Measurements from ENCODE around the gene RHOC.

The RHOC gene

DNA sequence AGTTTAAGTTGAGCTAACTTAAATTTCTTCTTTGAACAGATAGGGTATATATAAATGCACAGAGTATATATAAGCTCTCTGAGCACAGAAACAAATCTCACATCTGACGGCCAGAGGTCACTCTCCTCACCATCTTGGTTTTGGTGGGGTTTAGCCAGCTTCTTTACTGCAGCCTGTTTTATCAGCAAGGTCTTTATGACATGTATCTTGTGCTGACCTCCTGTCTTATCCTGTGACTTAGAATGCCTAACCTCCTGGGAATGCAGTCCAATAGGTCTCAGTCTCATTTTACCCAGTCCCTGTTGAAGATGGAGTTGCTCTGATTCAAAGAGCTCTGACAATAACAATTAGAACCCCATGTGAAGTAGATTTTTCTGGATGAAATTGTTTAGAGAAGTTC, 34.1 kb downstream of the RHOC start:
- no peak overlapping the region for H3K4me3 ChIP-seq (ENCODE audit: low read depth, low read length)
- no peak for TF ChIP-seq MYC (IDR thresholded peaks at IDR 0.05; ENCODE audit: low read depth, low read length)
- TF ChIP-seq, protein P1, sequence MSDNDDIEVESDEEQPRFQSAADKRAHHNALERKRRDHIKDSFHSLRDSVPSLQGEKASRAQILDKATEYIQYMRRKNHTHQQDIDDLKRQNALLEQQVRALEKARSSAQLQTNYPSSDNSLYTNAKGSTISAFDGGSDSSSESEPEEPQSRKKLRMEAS (IDR thresholded peaks at IDR 0.05; ENCODE audit: low read depth, low read length), result no peak
- no peak for TF ChIP-seq POLR2A (IDR thresholded peaks at IDR 0.05; ENCODE audit: extremely low read depth, insufficient read length)
- TF ChIP-seq, protein P2, sequence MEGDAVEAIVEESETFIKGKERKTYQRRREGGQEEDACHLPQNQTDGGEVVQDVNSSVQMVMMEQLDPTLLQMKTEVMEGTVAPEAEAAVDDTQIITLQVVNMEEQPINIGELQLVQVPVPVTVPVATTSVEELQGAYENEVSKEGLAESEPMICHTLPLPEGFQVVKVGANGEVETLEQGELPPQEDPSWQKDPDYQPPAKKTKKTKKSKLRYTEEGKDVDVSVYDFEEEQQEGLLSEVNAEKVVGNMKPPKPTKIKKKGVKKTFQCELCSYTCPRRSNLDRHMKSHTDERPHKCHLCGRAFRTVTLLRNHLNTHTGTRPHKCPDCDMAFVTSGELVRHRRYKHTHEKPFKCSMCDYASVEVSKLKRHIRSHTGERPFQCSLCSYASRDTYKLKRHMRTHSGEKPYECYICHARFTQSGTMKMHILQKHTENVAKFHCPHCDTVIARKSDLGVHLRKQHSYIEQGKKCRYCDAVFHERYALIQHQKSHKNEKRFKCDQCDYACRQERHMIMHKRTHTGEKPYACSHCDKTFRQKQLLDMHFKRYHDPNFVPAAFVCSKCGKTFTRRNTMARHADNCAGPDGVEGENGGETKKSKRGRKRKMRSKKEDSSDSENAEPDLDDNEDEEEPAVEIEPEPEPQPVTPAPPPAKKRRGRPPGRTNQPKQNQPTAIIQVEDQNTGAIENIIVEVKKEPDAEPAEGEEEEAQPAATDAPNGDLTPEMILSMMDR (IDR thresholded peaks at IDR 0.05; ENCODE audit: low read depth, low read length), result no peak
- no peak for DNase-seq (ENCODE audit: low read depth)

DNA sequence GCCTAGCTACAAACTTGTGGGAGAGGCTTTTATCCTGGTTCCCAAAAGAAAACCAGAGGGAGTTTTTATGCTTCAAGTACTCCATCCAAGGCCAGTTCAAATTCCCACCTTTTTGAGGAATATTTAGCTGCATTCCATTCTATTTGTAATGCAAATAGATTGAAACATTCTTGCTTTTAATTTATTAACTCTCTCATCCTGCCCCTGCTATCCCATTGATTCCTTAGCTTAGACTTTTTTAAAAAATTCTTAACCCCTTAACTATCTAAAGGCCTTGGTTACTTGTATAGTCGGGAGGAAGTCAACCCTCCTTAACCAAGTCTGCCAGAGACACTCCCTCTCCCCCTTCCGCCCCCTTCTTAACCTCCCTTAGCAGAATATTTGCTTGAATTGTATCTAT, 34.9 kb downstream of the RHOC start:
- no peak for TF ChIP-seq POLR2A (IDR thresholded peaks at IDR 0.05; ENCODE audit: extremely low read depth, insufficient read length)
- no peak for TF ChIP-seq MYC (IDR thresholded peaks at IDR 0.05; ENCODE audit: low read depth, low read length)
- TF ChIP-seq, protein P1 (IDR thresholded peaks at IDR 0.05; ENCODE audit: low read depth, low read length), result no peak
- TF ChIP-seq, protein P2 (IDR thresholded peaks at IDR 0.05; ENCODE audit: low read depth, low read length), result no peak
- DNase-seq (ENCODE audit: low read depth), result no peak
- H3K4me3 ChIP-seq (ENCODE audit: low read depth, low read length), result no peak overlapping the region

DNA sequence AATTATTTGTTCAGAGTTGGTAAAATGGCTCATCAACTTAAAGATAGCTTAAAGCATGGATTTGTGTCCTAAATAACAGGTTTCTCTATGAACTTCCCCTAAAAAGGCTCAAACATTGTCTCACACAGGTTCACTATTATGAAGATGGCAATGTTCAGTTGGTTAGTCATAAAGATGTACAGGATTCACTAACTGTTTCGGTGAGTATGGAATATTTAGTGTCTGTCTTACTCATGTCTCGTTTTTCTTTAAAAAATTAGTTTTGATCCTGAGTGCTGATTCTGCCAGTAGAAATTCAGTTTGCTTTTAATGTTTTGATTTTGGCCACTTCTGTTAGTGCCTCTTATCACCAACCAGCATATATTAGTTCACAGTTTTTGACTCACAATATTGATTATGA, 40.0 kb downstream of the RHOC start:
- TF ChIP-seq MYC (IDR thresholded peaks at IDR 0.05; ENCODE audit: low read depth, low read length), result no peak
- TF ChIP-seq, protein P2 (IDR thresholded peaks at IDR 0.05; ENCODE audit: low read depth, low read length), result no peak
- TF ChIP-seq, protein P1 (IDR thresholded peaks at IDR 0.05; ENCODE audit: low read depth, low read length), result no peak

DNA sequence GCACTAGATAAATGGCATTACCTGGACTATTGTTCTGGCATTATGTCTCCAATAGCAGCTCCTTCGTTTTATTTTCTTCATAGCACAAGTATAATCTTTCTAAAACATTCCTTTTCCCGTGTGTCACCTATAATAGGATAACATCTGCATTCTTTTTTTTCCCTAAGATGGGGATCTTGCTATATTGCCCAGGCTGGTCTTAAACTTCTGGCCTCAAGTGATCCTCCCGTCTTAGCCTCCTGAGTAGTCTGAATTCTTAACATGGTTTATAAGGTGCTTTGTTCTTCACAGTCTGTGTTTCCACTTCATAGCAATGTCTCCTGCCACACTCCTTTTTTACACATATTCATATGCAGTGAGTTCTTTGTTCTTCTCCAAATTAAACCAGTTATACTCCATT, 41.1 kb downstream of the RHOC start:
- no peak for TF ChIP-seq MYC (IDR thresholded peaks at IDR 0.05; ENCODE audit: low read depth, low read length)
- TF ChIP-seq, protein P1 (IDR thresholded peaks at IDR 0.05; ENCODE audit: low read depth, low read length), result no peak
- TF ChIP-seq, protein P2 (IDR thresholded peaks at IDR 0.05; ENCODE audit: low read depth, low read length), result no peak
- TF ChIP-seq POLR2A (IDR thresholded peaks at IDR 0.05; ENCODE audit: extremely low read depth, insufficient read length), result no peak
- H3K4me3 ChIP-seq (ENCODE audit: low read depth, low read length), result no peak overlapping the region
- DNase-seq (ENCODE audit: low read depth), result no peak

More for the DNA sequence above, 40.0 kb downstream of the RHOC start:
- H3K4me3 ChIP-seq (ENCODE audit: low read depth, low read length), result no peak overlapping the region
- no peak for DNase-seq (ENCODE audit: low read depth)

DNA sequence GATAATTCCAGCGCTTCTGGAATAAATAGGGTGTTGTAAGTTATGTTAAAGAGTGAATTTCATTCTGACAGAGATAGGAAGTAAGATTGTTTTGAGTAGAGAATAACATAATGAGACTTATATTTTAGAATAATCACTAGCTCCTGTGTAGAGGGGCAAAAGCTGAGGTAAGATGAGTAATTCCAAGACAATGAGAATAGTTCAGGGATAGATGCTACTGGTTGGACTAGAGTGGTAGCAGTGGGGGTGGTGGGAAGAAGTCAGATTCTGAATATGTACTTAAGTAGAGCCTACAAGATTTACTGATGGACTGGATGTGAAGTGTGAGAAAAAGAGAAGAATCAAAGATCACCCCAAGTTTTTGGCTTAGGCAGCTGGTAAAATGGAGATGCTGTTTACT, 55.7 kb downstream of the RHOC start:
- no peak overlapping the region for H3K4me3 ChIP-seq (ENCODE audit: low read depth, low read length)
- TF ChIP-seq MYC (IDR thresholded peaks at IDR 0.05; ENCODE audit: low read depth, low read length), result no peak
- TF ChIP-seq POLR2A (IDR thresholded peaks at IDR 0.05; ENCODE audit: extremely low read depth, insufficient read length), result no peak
- TF ChIP-seq, protein P2 (IDR thresholded peaks at IDR 0.05; ENCODE audit: low read depth, low read length), result no peak
- TF ChIP-seq, protein P1 (IDR thresholded peaks at IDR 0.05; ENCODE audit: low read depth, low read length), result no peak

More for the DNA sequence above, 55.7 kb downstream of the RHOC start:
- DNase-seq (ENCODE audit: low read depth), result no peak

Measured in NB4 (cell line).